Measurements from ENCODE around the gene AFAP1. TPM values are rescaled to one million over a fixed set of nuclear protein-coding genes. Genes with fewer than 3 reads are reported as not detected.
A peak's percentile ranks its signal among the peaks of the same experiment; 100 is the strongest.

AFAP1 gene
- total and polyA plus RNA-seq, 2 donors (not counting 3 experiments of a cell fraction or from before 2014, with no cell fraction given), result 32.3 to 103 TPM

DNA sequence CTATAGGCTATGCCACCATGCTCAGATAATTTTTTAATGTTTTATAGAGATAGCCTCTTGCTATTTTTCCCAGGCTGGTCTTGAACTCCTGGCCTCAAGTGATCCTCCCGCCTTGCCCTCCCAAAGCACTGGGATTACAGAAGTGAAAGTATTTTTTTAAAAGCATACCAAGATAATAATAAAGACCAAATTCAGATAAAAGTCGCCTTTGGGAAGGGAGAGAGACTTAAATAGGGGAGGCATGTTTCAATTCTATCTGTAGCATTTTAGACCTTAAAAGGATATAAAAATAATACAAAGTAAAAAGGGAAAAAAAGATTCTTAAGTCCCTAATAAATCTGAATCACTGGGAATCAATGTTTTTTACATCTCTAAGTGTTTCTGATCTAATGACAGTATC, 108.9 kb downstream of the AFAP1 start:
- peaks cover 10 to 11% of the 10 kb centered on the region in 2 experiments for H3K36me3 ChIP-seq (ENCODE audit: control insufficient read depth in 2 of 2, extremely low read depth in 1 of 2, insufficient read depth in 2 of 2, low read length in 2 of 2)
- BruUV-seq (replicated peaks), result TSS peak; percentile 15
- no peak overlapping the region for H3K4me3 ChIP-seq (replicated peaks in 1 of 3; ENCODE audit: insufficient read depth in 1 of 3, low read depth in 1 of 3, low read length in 3 of 3)
- no peak overlapping the region for H2AFZ ChIP-seq (ENCODE audit: low read depth, low read length)
- no peak for FAIRE-seq
- CTCF ChIA-PET, result interaction anchor here (0.8 to 4.0 kb wide), 4 partner anchors 15 to 157 kb away, joined by 3 to 23 read pairs (median 4); no protein-coding TSS in a partner anchor
- POLR2A ChIA-PET, result interaction anchor here (0.6 to 1.0 kb wide), 2 partner anchors 10 to 21 kb away, joined by 3 read pairs; no protein-coding TSS in a partner anchor
- no peaks in the 10 kb centered on the region for H3K27me3 ChIP-seq (ENCODE audit: control insufficient read depth in 2 of 2, insufficient read depth in 2 of 2, low read length in 2 of 2)
- peak overlapping the region; percentile 66 for H3K9ac ChIP-seq (replicated peaks; ENCODE audit: extremely low read depth, insufficient read depth, low read length)
- DNase-seq (ENCODE audit: low read depth, low spot score), result no peak
- peak overlapping the region; percentile 37 for H3K4me2 ChIP-seq (ENCODE audit: insufficient read depth, low read length)
- no peaks in the 10 kb centered on the region for H3K9me1 ChIP-seq (replicated peaks; ENCODE audit: control insufficient read depth, extremely low read depth, insufficient read depth, low read length)
- H3K79me2 ChIP-seq (ENCODE audit: control insufficient read depth, insufficient read depth, low read length), result peaks cover 61% of the 10 kb centered on the region
- intact Hi-C loops (cut with micrococcal nuclease), result no loop called here
- H4K20me1 ChIP-seq (replicated peaks; ENCODE audit: control insufficient read depth, extremely low read depth, insufficient read depth, low read length), result no peaks in the 10 kb centered on the region
- TF ChIP-seq, protein P1, sequence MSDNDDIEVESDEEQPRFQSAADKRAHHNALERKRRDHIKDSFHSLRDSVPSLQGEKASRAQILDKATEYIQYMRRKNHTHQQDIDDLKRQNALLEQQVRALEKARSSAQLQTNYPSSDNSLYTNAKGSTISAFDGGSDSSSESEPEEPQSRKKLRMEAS (IDR thresholded peaks at IDR 0.05; ENCODE audit: insufficient read depth, insufficient read length), result no peak
- TF ChIP-seq MYC (IDR thresholded peaks at IDR 0.05; ENCODE audit: low read depth, low read length) (no peak), GATA2 (IDR thresholded peaks at IDR 0.05; ENCODE audit: insufficient read depth, insufficient read length, low read depth, low read length) (no peak), JUN (IDR thresholded peaks at IDR 0.05; ENCODE audit: borderline replicate concordance, insufficient read depth, insufficient read length, low read depth) (no peak), EZH2 (IDR thresholded peaks at IDR 0.05; ENCODE audit: borderline replicate concordance, low read depth, low read length, severe bottlenecking) (no peak), POLR2A (IDR thresholded peaks at IDR 0.05; ENCODE audit: low read depth, low read length) (no peak), FOS (IDR thresholded peaks at IDR 0.05; ENCODE audit: borderline replicate concordance, insufficient read depth, low read length) (no peak), POLR2AphosphoS5 (IDR thresholded peaks at IDR 0.05; ENCODE audit: insufficient read depth, low read depth, low read length) (no peak)
- TF ChIP-seq, protein P2, sequence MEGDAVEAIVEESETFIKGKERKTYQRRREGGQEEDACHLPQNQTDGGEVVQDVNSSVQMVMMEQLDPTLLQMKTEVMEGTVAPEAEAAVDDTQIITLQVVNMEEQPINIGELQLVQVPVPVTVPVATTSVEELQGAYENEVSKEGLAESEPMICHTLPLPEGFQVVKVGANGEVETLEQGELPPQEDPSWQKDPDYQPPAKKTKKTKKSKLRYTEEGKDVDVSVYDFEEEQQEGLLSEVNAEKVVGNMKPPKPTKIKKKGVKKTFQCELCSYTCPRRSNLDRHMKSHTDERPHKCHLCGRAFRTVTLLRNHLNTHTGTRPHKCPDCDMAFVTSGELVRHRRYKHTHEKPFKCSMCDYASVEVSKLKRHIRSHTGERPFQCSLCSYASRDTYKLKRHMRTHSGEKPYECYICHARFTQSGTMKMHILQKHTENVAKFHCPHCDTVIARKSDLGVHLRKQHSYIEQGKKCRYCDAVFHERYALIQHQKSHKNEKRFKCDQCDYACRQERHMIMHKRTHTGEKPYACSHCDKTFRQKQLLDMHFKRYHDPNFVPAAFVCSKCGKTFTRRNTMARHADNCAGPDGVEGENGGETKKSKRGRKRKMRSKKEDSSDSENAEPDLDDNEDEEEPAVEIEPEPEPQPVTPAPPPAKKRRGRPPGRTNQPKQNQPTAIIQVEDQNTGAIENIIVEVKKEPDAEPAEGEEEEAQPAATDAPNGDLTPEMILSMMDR (IDR thresholded peaks at IDR 0.05; ENCODE audit: extremely low read depth in 1 of 2, insufficient read depth in 1 of 2, low read depth in 1 of 2, low read length in 2 of 2), result no peak
- dilution Hi-C loops (cut with MboI; ENCODE audit: extremely low pct_ligation_motif_present, low sequenced_read_pairs), result no loop called here
- H3K4me1 ChIP-seq (ENCODE audit: control insufficient read depth, extremely low read depth, insufficient read depth, low read length), result peaks cover 48% of the 10 kb centered on the region
- H3K27ac ChIP-seq (ENCODE audit: insufficient read depth, low read depth, low read length), result peak overlapping the region; percentile 90
- no peaks in the 10 kb centered on the region for H3K9me3 ChIP-seq (replicated peaks; ENCODE audit: control insufficient read depth, insufficient read depth, low read length)
